Ishikawa (cell line): Measurements from ENCODE around the gene GADD45B.

Source experiments
- CEBPB ChIP-seq: IDR thresholded peaks from 2 replicates; pipeline ENCODE4 v1.6.1; 2012
- CREB1 ChIP-seq: IDR thresholded peaks from 2 replicates; pipeline ENCODE4 v1.6.1; 2012; ENCODE audit warnings: low read depth
- EGR1 ChIP-seq: IDR thresholded peaks from 2 replicates; pipeline ENCODE4 v1.6.1; 2012
- EP300 ChIP-seq: IDR thresholded peaks from 2 replicates; pipeline ENCODE4 v1.6.1; 2012; ENCODE audit warnings: borderline replicate concordance
- FOXM1 ChIP-seq: IDR thresholded peaks from 2 replicates; pipeline ENCODE4 v1.6.1; 2012; ENCODE audit warnings: low read depth, borderline replicate concordance
- NFIC ChIP-seq: IDR thresholded peaks from 2 replicates; pipeline ENCODE4 v1.6.1; 2012
- RAD21 ChIP-seq: IDR thresholded peaks from 2 replicates; pipeline ENCODE4 v1.6.1; 2012; ENCODE audit warnings: low read depth
- TAF1 ChIP-seq: IDR thresholded peaks from 2 replicates; pipeline ENCODE4 v1.6.1; 2012; ENCODE audit warnings: low read depth, mild to moderate bottlenecking
- TCF12 ChIP-seq: IDR thresholded peaks from 2 replicates; pipeline ENCODE4 v1.6.1; 2012; ENCODE audit warnings: low read depth
- TEAD4 ChIP-seq: IDR thresholded peaks from 2 replicates; pipeline ENCODE4 v1.6.1; 2012
- YY1 ChIP-seq: IDR thresholded peaks from 2 replicates; pipeline ENCODE4 v1.6.1; 2012; ENCODE audit warnings: low read depth
- TF ChIP-seq, protein P1 (sequence below): IDR thresholded peaks from 2 replicates; pipeline ENCODE4 v1.6.1; 2012; ENCODE audit warnings: low read depth, mild to moderate bottlenecking
- TF ChIP-seq, protein P2 (sequence below): IDR thresholded peaks from 2 replicates; pipeline ENCODE4 v1.6.1; 2012
- TF ChIP-seq, protein P3 (sequence below): IDR thresholded peaks from 2 replicates; pipeline ENCODE4 v1.6.1; 2012

DNA sequence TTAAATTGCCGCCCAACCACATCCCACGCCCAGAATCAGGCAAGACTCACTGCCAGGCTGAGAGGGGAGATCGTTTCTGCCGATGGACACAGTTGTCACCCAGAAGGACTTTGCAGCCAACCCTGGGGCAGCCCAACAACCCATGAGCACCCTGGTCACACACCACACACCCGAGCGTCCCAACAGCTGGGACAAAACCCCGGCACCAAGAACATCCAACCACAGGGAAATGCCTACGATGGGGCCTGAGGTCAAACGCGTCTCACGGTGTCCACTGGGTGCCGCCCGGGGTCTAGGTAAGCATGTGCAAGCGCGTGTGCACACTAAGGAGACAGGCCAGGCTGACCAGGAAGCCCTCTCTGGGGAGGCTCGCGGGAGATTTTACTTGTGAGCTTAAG, 32.1 kb upstream of the GADD45B start:
- no peak for TF ChIP-seq TEAD4
- TF ChIP-seq TAF1 = no peak
- TF ChIP-seq RAD21 = no peak
- no peak for TF ChIP-seq EP300
- TF ChIP-seq TCF12 = no peak
- no peak for TF ChIP-seq FOXM1
- TF ChIP-seq, protein P1, sequence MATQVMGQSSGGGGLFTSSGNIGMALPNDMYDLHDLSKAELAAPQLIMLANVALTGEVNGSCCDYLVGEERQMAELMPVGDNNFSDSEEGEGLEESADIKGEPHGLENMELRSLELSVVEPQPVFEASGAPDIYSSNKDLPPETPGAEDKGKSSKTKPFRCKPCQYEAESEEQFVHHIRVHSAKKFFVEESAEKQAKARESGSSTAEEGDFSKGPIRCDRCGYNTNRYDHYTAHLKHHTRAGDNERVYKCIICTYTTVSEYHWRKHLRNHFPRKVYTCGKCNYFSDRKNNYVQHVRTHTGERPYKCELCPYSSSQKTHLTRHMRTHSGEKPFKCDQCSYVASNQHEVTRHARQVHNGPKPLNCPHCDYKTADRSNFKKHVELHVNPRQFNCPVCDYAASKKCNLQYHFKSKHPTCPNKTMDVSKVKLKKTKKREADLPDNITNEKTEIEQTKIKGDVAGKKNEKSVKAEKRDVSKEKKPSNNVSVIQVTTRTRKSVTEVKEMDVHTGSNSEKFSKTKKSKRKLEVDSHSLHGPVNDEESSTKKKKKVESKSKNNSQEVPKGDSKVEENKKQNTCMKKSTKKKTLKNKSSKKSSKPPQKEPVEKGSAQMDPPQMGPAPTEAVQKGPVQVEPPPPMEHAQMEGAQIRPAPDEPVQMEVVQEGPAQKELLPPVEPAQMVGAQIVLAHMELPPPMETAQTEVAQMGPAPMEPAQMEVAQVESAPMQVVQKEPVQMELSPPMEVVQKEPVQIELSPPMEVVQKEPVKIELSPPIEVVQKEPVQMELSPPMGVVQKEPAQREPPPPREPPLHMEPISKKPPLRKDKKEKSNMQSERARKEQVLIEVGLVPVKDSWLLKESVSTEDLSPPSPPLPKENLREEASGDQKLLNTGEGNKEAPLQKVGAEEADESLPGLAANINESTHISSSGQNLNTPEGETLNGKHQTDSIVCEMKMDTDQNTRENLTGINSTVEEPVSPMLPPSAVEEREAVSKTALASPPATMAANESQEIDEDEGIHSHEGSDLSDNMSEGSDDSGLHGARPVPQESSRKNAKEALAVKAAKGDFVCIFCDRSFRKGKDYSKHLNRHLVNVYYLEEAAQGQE = no peak
- no peak for TF ChIP-seq YY1
- no peak for TF ChIP-seq EGR1
- TF ChIP-seq, protein P2, sequence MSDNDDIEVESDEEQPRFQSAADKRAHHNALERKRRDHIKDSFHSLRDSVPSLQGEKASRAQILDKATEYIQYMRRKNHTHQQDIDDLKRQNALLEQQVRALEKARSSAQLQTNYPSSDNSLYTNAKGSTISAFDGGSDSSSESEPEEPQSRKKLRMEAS = no peak
- TF ChIP-seq CEBPB = no peak
- TF ChIP-seq CREB1 = no peak
- TF ChIP-seq NFIC = no peak
- TF ChIP-seq, protein P3, sequence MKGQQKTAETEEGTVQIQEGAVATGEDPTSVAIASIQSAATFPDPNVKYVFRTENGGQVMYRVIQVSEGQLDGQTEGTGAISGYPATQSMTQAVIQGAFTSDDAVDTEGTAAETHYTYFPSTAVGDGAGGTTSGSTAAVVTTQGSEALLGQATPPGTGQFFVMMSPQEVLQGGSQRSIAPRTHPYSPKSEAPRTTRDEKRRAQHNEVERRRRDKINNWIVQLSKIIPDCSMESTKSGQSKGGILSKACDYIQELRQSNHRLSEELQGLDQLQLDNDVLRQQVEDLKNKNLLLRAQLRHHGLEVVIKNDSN = no peak
